ENCODE measurements around the gene NWD2.
"Not testable (repeated sequence)": the region's sequence is repeated elsewhere in the genome, so short reads cannot be mapped to it uniquely, and the experiment has no call there.

The NWD2 gene

DNA sequence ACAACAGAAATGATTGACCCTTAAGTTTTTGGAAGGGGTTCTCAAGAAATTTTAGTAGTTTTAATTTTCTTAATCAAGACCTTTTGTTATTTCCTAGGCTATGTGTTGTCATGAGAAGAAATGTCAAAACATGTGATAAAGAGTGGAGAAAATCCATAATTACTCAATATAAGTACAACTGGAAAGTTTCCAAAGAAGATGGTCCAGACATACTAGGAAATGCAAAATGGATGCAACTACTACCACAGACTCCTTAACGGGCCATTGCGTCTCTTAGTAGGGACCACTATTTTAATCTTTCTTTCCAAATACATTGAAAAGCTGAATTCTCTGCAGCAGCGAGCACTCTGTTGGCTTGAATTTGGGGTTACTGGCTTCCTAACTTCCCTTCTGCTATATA, 148.8 kb downstream of the NWD2 start:
- no peak for DNase-seq

- DNase-seq = no peak
Measured at GRCh38 chr4:37393889-37394288, 149.3 kb downstream of the NWD2 start.

DNA sequence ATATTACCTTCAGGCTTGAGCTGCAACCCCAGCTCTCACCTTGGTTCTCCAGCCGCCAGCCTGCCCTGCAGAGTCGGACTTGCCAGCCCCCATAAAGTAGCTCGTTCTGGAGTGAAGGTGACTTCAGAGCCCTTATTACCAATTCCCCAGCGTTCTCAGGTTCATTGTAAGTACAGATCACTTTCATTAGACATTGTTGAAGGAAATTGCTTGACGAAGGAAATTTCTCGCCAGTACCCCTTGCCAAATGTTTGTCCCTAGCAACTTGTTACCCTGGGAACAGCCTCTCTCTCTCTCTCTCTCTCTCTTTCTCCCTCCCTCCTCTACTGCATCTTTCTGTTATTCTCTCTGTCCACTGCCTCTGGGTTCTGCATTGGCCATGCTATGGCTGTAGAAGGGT, 153.0 kb downstream of the NWD2 start:
- DNase-seq = no peak

DNA sequence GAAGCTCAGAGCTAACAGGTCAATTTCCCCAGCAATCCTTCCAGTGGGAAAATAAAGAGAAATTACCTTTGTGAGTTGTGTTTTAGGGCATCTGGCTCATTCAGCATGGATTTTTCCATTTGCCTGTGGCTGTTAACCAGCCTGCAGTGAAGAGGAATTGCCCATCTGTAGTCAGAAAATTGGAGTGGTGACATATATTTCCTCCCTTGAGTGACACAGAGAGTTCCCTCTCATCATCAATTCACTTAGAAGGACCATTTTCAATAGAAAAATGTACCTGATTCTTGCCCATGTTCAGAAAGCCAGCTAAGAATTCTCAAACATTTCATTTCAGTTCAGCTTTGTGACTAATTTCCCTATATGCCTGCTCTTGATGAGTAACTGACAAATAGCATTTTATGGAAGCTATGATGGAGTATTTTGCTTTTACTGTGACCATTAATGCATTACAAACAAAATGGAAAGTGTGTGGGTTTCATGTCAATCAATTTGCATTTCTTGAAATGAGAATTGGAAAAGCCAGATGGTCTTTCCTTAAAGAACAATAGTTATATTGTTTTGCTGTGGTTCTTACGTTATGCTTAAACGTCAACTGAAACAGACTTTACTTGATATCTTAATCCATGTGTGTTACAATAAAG, 155.8 kb downstream of the NWD2 start:
- no peak for DNase-seq

DNA sequence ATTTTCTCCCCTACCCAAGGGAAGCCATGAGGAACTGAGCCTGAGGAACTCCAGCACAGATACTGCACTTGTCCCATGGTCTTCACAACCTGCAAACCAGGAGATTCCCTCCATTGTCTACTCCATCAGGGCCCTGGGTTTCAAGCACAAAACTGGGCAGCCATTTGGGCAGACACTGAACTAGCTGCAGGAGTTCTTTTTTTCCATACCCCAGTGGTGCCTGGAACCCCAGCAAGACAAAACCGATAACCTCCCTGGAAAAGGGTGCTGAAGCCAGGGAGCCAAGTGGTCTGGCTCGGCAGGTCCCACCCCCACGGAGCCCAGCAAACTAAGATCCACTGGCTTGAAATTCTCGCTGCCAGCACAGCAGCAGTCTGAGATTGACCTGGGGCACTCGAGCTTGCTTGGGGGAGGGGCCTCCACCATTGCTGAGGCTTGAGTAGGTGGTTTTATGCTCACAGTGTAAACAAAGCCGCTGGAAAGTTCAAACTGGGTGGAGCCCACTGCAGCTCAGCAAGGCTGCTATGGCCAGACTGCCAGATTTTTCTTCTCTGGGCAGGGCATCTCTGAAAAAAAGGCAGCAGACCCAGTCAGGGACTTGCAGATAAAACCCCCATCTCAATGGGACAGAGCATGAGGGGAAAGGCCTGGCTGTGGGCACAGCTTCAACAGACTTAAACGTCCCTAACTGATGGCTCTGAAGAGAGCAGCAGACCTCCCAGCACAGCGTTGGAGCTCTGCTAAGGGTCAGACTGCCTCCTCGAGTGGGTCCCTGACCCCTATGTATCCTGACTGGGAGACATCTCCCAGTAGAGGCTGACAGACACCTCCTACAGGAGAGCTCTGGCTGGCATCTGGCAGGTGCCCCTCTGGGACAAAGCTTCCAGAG, 163.6 kb downstream of the NWD2 start:
- not testable (repeated sequence) for DNase-seq

DNA sequence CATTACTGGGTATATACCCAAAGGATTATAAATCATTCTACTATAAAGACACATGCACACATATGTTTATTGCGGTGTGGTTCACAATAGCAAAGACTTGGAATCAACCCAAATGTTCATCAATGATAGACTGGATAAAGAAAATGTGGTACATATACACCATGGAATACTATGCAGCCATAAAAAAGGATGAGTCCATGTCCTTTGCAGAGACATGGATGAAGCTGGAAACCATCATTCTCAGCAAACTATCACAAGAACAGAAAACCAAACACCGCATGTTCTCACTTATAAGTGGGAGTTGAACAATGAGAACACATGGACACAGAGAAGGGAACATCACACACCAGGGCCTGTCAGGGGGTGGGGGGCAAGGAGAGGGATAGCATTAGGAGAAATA, 169.1 kb downstream of the NWD2 start:
- DNase-seq = not testable (repeated sequence)

GRCh38 chr4:37415845-37416369, 171.4 kb downstream of the NWD2 start:
- DNase-seq = no peak

GRCh38 chr4:37421614-37422013, 177.1 kb downstream of the NWD2 start:
- DNase-seq = no peak

DNA sequence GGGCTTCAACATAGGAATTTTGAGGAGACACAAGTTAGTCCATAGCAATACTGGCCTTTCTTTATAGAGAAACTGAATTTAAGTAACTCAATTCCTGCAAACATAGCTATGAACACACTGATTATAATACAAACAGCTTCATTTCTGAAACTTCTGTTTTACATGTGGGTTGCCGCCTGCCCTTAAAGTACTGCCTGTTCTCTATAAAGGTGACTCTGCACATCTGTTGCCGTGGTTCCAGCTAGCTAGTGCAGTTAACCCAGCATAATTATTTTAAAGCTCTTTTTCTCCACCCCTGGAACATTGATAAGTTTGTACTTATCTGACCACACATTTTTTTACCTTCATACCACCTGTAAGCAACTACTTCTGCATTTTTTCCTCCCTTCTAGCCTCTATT, 177.6 kb downstream of the NWD2 start:
- DNase-seq = no peak

GRCh38 chr4:37422638-37423037, 178.1 kb downstream of the NWD2 start:
- DNase-seq = no peak

- DNase-seq = no peak
Measured at GRCh38 chr4:37423310-37423709, 178.8 kb downstream of the NWD2 start.

GRCh38 chr4:37424753-37425152, 180.2 kb downstream of the NWD2 start:
- DNase-seq = no peak

DNA sequence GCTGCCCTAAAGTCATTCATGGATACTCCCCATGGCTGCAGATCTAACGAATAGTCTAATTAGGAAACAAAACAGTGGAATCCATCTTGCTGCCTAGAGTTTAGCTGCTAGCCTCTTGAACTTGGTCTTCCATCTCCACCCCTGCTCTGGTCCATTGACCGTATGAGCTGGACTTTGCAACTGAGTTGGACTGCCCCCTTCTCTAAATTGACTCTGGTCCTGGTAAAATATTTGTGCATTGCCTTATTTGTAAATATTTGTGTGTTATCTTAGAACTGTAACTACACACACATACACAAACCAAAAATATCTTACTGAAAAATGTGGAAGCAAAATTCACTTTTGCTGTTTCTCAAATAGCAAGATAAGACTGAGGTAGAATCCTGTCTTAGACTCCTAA, 181.3 kb downstream of the NWD2 start:
- DNase-seq = no peak

DNA sequence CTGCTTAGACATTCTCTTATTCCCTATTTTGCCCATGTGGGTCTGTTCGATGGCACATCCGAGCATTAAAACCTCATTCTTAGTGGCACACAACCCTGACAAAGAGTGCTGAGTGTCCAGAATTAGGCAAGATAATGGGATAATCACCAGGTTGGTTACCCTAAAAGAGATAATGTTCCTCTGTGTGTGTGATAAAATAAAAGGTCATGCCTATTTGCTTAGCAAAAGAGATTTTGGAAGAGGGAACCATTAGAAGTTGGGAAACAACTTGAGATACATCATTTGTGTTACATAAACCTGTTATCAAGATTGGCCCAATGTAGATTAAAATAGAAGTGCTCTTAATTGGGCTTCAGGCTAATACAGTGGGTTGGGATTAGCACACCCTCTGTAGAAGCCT, 182.7 kb downstream of the NWD2 start:
- DNase-seq = no peak

- no peak for DNase-seq
Measured at GRCh38 chr4:37429906-37430305, 185.4 kb downstream of the NWD2 start.

- DNase-seq = no peak
Measured at GRCh38 chr4:37430718-37431416, 186.3 kb downstream of the NWD2 start.

DNA sequence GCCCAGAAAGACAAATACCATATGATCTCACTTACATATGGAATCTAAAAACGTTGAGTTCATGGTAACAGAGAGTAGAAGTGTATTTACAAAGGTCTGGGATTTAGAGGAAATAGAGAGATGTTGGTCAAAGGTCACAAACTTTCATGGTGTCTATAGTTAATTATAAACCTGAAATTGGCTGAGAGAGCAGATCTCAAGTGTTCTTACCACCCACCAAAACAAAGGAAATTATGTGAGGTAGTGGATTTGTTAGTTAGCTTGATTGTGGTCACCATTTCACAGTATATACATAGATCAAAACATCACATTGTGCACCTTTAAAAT, 186.8 kb downstream of the NWD2 start:
- no peak for DNase-seq

GRCh38 chr4:37434469-37434868, 189.9 kb downstream of the NWD2 start:
- DNase-seq = no peak

DNA sequence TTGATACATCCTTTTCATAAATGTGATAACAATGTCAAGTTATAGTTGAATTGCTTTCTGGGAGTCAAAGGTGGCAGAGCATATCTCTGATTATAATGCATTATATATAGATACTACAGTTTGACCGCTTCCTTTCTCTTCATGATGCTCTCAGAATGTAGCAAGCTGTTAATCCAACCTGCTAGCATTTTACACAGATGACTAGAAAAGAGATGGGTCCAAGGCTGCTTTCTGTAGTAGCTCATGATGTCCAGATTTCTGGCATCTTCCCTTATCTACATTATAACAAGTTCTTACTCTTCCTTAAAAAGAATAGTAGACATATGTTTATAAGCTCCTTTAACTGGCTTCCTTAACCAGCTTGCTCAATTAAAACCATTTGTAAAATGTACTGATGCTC, 192.0 kb downstream of the NWD2 start:
- DNase-seq = no peak

- DNase-seq = no peak
Measured at GRCh38 chr4:37437163-37437562, 192.6 kb downstream of the NWD2 start.

DNA sequence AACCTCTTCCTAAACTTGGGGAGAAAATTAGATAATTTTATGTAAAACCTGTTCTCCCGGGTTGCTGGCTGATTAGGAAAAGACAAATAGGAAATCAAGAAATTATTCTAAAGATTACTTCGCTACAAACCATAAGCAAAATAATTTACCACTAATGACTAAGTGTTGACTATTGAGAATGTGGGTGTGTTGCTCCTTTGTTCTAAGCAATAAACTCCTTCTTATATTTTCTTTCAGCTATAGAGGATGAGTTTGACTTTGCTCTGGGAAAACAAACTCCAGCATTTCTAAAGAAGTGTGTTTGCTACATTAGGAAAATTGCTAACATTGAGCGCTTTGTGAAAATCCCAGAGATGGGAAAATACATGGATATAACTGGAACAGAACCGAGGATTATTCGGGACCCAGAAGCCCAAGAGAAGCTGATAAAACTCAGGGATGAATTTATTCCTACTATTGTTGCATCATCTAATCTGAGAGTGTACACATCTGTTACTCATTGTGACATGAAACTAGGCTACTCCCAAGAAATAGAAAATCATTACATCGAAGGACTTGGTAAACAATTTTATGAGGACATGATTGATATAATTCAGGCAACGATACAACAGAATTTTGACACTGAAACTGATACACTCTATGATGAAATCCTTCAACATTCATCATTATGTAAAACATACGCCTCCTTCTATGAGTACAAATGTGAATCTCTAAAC, 194.2 kb downstream of the NWD2 start:
- no peak for DNase-seq

DNA sequence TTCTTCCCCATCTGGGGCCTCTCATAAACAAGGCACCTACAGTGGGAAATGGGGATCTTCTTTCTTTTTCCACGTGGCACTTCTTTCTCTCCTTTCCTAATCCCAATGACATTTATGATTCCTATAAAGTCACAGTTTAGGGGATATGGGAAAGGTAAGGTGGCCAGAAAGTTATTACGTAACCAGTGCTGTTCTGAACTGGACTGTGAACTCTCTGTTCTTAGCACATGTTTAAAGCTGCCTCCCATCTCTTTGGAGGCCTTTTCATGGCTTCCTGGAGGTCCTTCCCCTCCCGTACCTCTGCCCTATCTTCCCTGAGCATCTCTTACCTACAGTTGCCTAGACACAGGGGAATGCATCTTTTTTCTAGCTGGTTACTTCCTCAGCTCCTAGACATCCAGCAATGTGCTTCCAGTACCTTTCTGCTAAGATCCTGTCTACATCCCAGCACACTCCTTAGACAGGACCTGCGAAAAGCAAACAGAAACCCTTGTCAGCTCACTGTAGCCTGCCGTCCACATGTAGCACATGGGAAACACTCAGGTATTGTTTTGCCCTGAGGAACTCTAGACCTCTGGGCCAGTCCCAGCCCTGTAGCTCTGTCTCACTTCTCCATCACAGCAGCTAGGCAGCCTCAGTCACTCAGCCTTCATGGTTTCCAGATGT, 195.4 kb downstream of the NWD2 start:
- no peak for DNase-seq

GRCh38 chr4:37440501-37440900, 196.0 kb downstream of the NWD2 start:
- DNase-seq = no peak
